HG03025 (cell line): ENCODE measurements around the gene GRWD1.
A peak's percentile ranks its signal among the peaks of the same experiment; 100 is the strongest.

ENCODE experiments used
- ATAC-seq: cut with Tn5 transposase; IDR thresholded peaks from one replicate; pipeline ENCODE4 v1.9.1; 2021; ENCODE audit warnings: mild to moderate bottlenecking, moderate library complexity; ENCODE audit not compliant: unreplicated experiment, low FRiP score

The GRWD1 gene

GRCh38 chr19:48492925-48493717 lies 47.3 kb downstream of the GRWD1 start:
- peak; percentile 51 for ATAC-seq

GRCh38 chr19:48493718-48494401 lies 48.1 kb downstream of the GRWD1 start:
- no peak for ATAC-seq

- no peak for ATAC-seq
Measured at GRCh38 chr19:48495396-48495795, 49.6 kb downstream of the GRWD1 start.

- ATAC-seq, result no peak
Measured at GRCh38 chr19:48496959-48497727, 51.4 kb downstream of the GRWD1 start.

- ATAC-seq, result no peak
Measured at GRCh38 chr19:48497728-48498594, 52.2 kb downstream of the GRWD1 start.

DNA sequence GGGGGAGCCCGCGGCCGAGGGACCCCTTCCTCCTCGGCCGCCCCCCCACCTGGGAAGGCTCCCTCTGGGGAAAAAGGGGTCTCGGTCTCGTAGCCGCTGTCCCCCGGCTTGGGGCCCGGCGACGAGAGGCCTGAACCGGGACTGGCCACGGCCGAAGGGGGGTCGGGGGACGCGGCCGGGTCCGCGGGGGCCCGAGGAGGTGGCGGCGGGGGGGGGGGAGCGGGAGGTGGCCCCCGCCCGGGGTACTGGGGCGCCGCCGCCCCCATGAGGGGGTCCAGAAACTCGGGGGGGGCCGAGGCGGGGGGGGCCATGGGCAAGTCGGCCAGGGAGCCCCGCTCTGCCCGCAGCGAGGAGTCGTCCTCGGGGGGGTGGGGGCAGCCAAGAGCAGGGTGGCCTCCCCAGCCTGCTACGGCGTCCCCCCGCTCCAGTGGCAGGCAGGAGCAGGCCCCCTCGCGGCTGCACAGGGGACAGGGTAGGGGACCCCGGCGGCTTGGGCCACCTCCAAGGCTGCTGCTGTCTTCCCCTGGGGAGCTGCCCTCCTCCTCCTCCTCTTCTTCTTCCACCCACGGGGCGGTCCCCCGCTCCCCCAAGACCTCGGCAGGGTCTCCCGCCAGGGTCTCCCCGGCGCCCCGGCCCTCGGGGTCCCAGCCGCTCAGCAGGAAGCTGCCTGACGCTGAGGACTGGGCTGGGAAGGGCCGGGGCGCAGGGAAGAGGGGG lies 53.0 kb downstream of the GRWD1 start:
- ATAC-seq, result no peak

DNA sequence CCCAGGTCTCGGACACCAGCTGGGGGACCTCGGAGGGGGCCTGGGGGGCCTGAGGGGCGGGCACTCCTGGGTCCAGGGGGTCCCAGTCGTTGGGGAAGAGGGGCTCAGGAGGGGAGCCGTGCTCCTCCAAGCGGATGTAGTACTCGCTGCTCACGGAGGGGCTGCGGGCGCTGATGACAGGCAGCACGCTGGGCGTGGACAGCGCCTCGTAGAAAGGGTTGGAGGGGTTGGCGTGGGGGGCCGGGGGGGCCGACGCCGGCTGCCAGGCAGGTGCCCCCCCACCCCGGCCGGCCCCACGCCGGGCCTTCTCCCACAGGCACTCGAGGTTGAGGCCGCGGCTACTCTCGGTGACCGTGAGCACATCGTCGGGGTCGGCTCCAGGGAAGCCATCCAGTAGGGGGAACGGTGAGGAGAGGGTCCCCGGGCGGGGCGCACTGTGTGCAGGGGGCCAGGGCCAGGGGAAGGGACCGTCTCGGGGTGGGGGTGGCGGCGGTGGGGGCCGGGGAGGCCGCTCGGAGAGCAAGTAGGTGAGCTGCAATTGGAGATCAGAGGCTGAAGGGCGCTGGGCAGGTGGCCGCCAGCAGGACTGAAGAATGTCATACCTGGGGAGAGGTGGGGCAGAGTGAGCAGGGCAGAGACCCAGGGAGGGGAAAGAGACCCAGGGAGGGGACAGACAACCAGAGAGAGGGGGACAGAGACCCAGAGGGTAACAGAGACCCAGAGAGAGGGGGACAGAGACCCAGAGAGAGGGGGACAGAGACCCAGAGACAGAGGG lies 53.7 kb downstream of the GRWD1 start:
- no peak for ATAC-seq

GRCh38 chr19:48500830-48501493 lies 55.2 kb downstream of the GRWD1 start:
- no peak for ATAC-seq

GRCh38 chr19:48501494-48502349 lies 55.9 kb downstream of the GRWD1 start:
- no peak for ATAC-seq

DNA sequence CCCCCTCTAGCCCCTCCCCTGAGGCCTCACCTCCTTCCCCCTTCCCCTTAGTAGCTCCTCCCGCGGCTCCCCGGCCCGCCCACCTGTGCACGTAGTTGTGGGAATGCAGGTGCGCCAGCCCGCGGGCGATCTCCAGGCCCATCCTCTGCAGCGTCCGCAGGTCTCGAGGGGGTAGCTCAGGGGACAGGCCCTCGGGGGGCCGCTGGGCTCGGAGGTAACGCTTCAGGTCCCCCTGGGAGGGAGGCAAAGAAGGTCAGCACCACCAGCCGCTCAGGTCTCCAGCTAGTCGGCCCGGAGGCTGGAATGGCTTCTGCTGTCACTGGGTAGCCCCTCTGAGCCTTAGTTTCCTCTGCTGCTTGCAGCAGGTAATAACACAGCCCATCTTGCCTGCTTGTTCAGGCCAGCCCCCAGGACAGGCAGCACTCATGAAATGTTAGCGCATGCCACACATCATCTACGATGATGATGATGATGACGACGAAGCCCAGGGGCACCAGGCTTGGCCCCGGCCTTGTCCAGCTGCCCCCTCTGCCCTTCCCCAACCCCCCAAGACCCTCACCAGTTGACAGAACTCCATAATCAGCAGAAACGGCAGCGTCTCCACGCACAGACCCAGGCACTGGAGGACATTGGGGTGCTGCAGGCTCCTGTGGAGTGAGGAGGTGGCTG lies 56.7 kb downstream of the GRWD1 start:
- no peak for ATAC-seq

DNA sequence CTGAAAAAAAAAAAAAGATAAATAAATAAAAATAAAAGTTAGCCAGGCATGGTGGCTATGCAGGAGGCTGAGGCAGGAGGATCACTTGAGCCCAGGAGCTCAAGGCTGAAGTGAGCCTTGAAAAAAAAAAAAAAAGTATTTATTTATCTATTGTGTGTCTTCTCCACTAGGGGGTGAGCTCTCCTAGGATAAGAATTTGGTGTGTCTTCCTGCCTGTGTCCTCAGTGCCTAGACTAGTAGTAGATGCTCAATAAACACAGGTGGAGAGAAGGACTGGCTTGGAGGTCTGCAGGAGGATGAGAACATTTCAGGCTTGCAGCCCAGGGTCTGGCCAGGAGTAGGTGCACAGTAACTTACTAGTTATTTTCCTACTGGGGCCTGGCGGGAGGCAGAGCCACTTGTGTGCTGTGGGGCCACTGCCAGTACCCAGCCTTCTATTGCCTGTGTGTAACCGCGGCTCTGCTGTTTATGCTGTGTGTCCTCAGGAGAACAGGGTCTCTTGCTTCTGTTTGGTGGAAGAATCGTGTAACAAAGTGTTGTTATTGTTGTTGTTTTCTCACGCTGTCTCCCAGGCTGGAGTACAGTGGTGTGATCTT lies 60.5 kb downstream of the GRWD1 start:
- no peak for ATAC-seq
